ENCODE measurements around the gene B4GALNT2.

DNA sequence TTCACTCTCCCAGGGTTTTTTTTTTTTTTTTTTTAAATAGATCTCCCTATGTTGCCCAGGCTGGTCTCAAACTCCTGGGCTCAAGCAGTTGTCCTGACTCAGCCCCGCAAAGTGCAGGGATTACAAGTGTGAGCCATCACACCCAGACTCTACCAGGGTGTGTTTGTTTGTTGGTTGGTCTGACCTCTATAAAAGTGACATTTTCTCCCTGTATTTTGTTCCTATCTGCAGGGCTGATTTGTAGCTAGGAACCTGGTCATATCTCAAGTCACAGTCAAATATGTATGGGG lies 46.3 kb upstream of the B4GALNT2 start:
- TF ChIP-seq, protein P1, sequence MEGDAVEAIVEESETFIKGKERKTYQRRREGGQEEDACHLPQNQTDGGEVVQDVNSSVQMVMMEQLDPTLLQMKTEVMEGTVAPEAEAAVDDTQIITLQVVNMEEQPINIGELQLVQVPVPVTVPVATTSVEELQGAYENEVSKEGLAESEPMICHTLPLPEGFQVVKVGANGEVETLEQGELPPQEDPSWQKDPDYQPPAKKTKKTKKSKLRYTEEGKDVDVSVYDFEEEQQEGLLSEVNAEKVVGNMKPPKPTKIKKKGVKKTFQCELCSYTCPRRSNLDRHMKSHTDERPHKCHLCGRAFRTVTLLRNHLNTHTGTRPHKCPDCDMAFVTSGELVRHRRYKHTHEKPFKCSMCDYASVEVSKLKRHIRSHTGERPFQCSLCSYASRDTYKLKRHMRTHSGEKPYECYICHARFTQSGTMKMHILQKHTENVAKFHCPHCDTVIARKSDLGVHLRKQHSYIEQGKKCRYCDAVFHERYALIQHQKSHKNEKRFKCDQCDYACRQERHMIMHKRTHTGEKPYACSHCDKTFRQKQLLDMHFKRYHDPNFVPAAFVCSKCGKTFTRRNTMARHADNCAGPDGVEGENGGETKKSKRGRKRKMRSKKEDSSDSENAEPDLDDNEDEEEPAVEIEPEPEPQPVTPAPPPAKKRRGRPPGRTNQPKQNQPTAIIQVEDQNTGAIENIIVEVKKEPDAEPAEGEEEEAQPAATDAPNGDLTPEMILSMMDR (IDR thresholded peaks at IDR 0.05; ENCODE audit: borderline replicate concordance, extremely low read depth, low read length, poor library complexity, severe bottlenecking) = no peak
- no peak for TF ChIP-seq EZH2 (IDR thresholded peaks at IDR 0.05; ENCODE audit: borderline replicate concordance, low read depth, low read length, severe bottlenecking)

All from DND-41 (cell line).